Hepatocyte (in vitro differentiated cells): ENCODE data around the gene FBXL15.

ENCODE experiments used
- CTCF ChIP-seq: fragments of 200-600 bp; sonication (generic); IDR thresholded peaks from 2 replicates; pipeline ENCODE4 v1.5.1; 2016; ENCODE audit warnings: antibody characterized with exemption, mild to moderate bottlenecking; ENCODE audit not compliant: poor library complexity
- EZH2 ChIP-seq: fragments of 200-600 bp; sonication (generic); IDR thresholded peaks from 2 replicates; pipeline ENCODE4 v1.6.1; 2016; ENCODE audit warnings: antibody characterized with exemption, mild to moderate bottlenecking, borderline replicate concordance
- EZH2phosphoT487 ChIP-seq: fragments of 200-600 bp; sonication (generic); IDR thresholded peaks from one replicate; pipeline ENCODE4 v1.6.1; 2018; ENCODE audit warnings: antibody characterized with exemption, mild to moderate bottlenecking, low read depth, moderate library complexity; ENCODE audit not compliant: unreplicated experiment, severe bottlenecking

- TF ChIP-seq CTCF (no peak), EZH2phosphoT487 (no peak), EZH2 (no peak)
Observed at GRCh38 chr10:102413806-102414561, 6.7 kb upstream of the FBXL15 start.
